K562 (cell line): ENCODE data around the gene PHETA1. TPM values are rescaled to one million over a fixed set of nuclear protein-coding genes. Genes with fewer than 3 reads are reported as not detected.

ENCODE experiments used
- ATAC-seq: fragments of 200-7000 bp; cut with Tn5 transposase; 3 replicates; pipeline ENCODE4 v1.9.1; 2020; ENCODE audit warnings: moderate library complexity
- BruUV-seq: library from RNA; stranded (reverse); fragments of 400-500 nt; replicated peaks from 2 replicates; lab custom pipeline; 2021; lab: Mats Ljungman, UMichigan
- CTCF ChIA-PET: fragments of 300-600 bp; formaldehyde crosslinking; extraction: SDS; loops from one replicate; lab custom pipeline; 2021; ENCODE audit warnings: low intra/inter-chr PET ratio; lab: Yijun Ruan, JAX
- POLR2A ChIA-PET: fragments of 300-600, 350-650 bp; sonication (Branson Sonifier 250); formaldehyde crosslinking; extraction: SDS; loops from one replicate; lab custom pipeline; 2021; ENCODE audit warnings: antibody characterized with exemption, inconsistent platforms; lab: Yijun Ruan, JAX
- DNase-seq, 4 experiments: peaks; one replicate each; pipeline versions ENCODE4 v3.0.0 to v3.0.0-alpha.2; 2011 to 2018; ENCODE audit warnings: low spot score in 3 of 4, mixed read lengths in 3 of 4; ENCODE audit errors: extremely low read depth in 1 of 4
- FAIRE-seq: peaks from 2 replicates; lab custom pipeline; 2011; peaks lifted over from hg19 to GRCh38; lab: Jason Lieb, UNC
- H2AFZ ChIP-seq: 2 replicates; pipeline ENCODE4 v1.6.0; 2011; ENCODE audit warnings: low read depth, low read length, control low read depth, inconsistent platforms
- H3K27ac ChIP-seq: fragments of 200-600 bp; 3 replicates; pipeline ENCODE4 v1.8.0; 2011; ENCODE audit warnings: low read depth, mild to moderate bottlenecking, control low read depth, inconsistent platforms, low read length, moderate library complexity, mixed read lengths; ENCODE audit errors: extremely low read depth
- H3K27me3 ChIP-seq, 2 experiments: fragments of 300-600 bp in 1 of 2; 2 replicates in 1 of 2; 3 replicates in 1 of 2; pipeline versions ENCODE4 v1.6.0 to v1.8.0; 2011; ENCODE audit warnings: inconsistent platforms in 2 of 2, low read length in 2 of 2, mild to moderate bottlenecking in 1 of 2, mixed read lengths in 1 of 2, moderate library complexity in 1 of 2; ENCODE audit not compliant: control insufficient read depth in 2 of 2, insufficient read depth in 2 of 2
- H3K36me3 ChIP-seq: fragments of 300-600 bp; 3 replicates; pipeline ENCODE4 v1.8.0; 2011; ENCODE audit warnings: mild to moderate bottlenecking, low read length, inconsistent platforms; ENCODE audit not compliant: control insufficient read depth, insufficient read depth
- H3K4me1 ChIP-seq, 2 experiments: fragments of 200-600 bp in 1 of 2; replicated peaks in 1 of 2; 2 replicates in 1 of 2; 3 replicates in 1 of 2; pipeline versions ENCODE4 v1.5.1 to v1.8.0; 2011; ENCODE audit warnings: inconsistent platforms in 2 of 2, low read length in 2 of 2, mild to moderate bottlenecking in 1 of 2, mixed read lengths in 1 of 2, moderate library complexity in 1 of 2; ENCODE audit not compliant: control insufficient read depth in 2 of 2, insufficient read depth in 2 of 2
- H3K4me2 ChIP-seq: 2 replicates; pipeline ENCODE4 v1.6.1; 2011; ENCODE audit warnings: low read length, control low read depth, inconsistent platforms, mixed read lengths; ENCODE audit not compliant: insufficient read depth
- H3K4me3 ChIP-seq: fragments of 200-600 bp; sonication (generic), shearing (Covaris generic); 2 replicates; pipeline ENCODE4 v1.5.1; 2016; ENCODE audit warnings: control low read depth, inconsistent platforms
- H3K79me2 ChIP-seq: fragments of 200-600 bp; 3 replicates; pipeline ENCODE4 v1.8.0; 2011; ENCODE audit warnings: low read length, inconsistent platforms; ENCODE audit not compliant: control insufficient read depth, insufficient read depth
- H3K9ac ChIP-seq, 2 experiments: 2 replicates each; pipeline versions ENCODE4 v1.6.0 to v1.6.1; 2011; ENCODE audit warnings: low read depth in 2 of 2, low read length in 2 of 2, control low read depth in 1 of 2, inconsistent platforms in 1 of 2, mild to moderate bottlenecking in 1 of 2, mixed read lengths in 1 of 2; ENCODE audit not compliant: insufficient read depth in 1 of 2
- H3K9me1 ChIP-seq: one replicate; pipeline ENCODE4 v1.6.0; 2011; ENCODE audit warnings: inconsistent platforms, mild to moderate bottlenecking, low read length, moderate library complexity; ENCODE audit not compliant: control insufficient read depth, insufficient read depth
- H3K9me3 ChIP-seq: replicated peaks from 2 replicates; pipeline ENCODE4 v1.5.1; 2011; ENCODE audit warnings: low read depth, low read length, inconsistent platforms; ENCODE audit not compliant: control insufficient read depth, insufficient read depth
- H4K20me1 ChIP-seq: replicated peaks from 2 replicates; pipeline ENCODE4 v1.6.1; 2011; ENCODE audit warnings: low read length, inconsistent platforms, mixed read lengths; ENCODE audit not compliant: control insufficient read depth, insufficient read depth
- CREB3L1 ChIP-seq: fragments of 450-650 bp; IDR thresholded peaks from 2 replicates; pipeline ENCODE4 v1.6.1; 2014; ENCODE audit warnings: low read depth, mild to moderate bottlenecking, moderate library complexity, borderline replicate concordance
- HDAC3 ChIP-seq: fragments of 450-650 bp; IDR thresholded peaks from 2 replicates; pipeline ENCODE4 v1.6.1; 2018; ENCODE audit warnings: borderline replicate concordance, mild to moderate bottlenecking, moderate library complexity; ENCODE audit not compliant: partially characterized antibody
- IFI16 ChIP-seq: fragments of 250-450 bp; sonication (Bioruptor Pico); IDR thresholded peaks from 2 replicates; pipeline ENCODE4 v2.1.2; 2022; ENCODE audit warnings: mild to moderate bottlenecking, inconsistent platforms
- POLR2A ChIP-seq: fragments of 450-650 bp; conservative IDR thresholded peaks from 2 replicates; pipeline ENCODE4 v1.6.1; 2016
- PPARD ChIP-seq: fragments of 250-450 bp; sonication (Bioruptor Pico); IDR thresholded peaks from 2 replicates; pipeline ENCODE4 v1.8.0; 2022; ENCODE audit warnings: inconsistent platforms, mild to moderate bottlenecking, moderate library complexity
- PYGO2 ChIP-seq: fragments of 450-650 bp; IDR thresholded peaks from 2 replicates; pipeline ENCODE4 v1.6.1; 2016; ENCODE audit warnings: mild to moderate bottlenecking, missing genetic modification characterization, moderate library complexity, missing compliant biosample characterization
- SRSF1 ChIP-seq: fragments of 200-400 bp; formaldehyde crosslinking; IDR thresholded peaks from 2 replicates; pipeline ENCODE4 v1.6.1; 2017; ENCODE audit warnings: mild to moderate bottlenecking, low read depth, low read length, moderate library complexity
- TFAM ChIP-seq: fragments of 250-450 bp; sonication (Bioruptor Pico); conservative IDR thresholded peaks from 2 replicates; pipeline ENCODE4 v1.5.0; 2021; ENCODE audit warnings: mild to moderate bottlenecking, moderate library complexity
- WGBS: fragments of 100-300 bp; shearing (Covaris generic); methylation state at CpG from one replicate; pipeline ENCODE4 v1.1.6; 2016; ENCODE audit warnings: low coverage, mixed read lengths; ENCODE audit not compliant: insufficient coverage; ENCODE audit errors: missing lambda C conversion rate; 5-methylcytosine and 5-hydroxymethylcytosine counted together
- in situ Hi-C: fragments of 300-500 bp; cut with MboI; formaldehyde crosslinking; loops from 4 replicates; pipeline ENCODE4 v1.15.0; 2018; ENCODE audit warnings: inconsistent platforms, mixed read lengths
- intact Hi-C: fragments of 100-400 bp; cut with micrococcal nuclease; formaldehyde crosslinking; loops from 2 replicates; pipeline ENCODE4 v1.14.2; 2022
- polyA plus RNA-seq, 8 experiments: library from polyadenylated mRNA; depleted of rRNA in 4 of 8; stranded (reverse) in 5 of 8; unstranded in 3 of 8; fragments of >200 nt; fragmentation: Nextera tagmentation in 2 of 8; fragmentation: Illumina TruSeq in 1 of 8; extraction: Ambion mirVana in 2 of 8; extraction: Trizol in 1 of 8; gene quantifications; 2 replicates each; pipeline versions ENCODE4 v1.2.1 to v1.2.3, GENCODE V29; 2011 to 2014; ENCODE audit warnings: inconsistent platforms in 1 of 8, missing spikeins in 1 of 8
- total RNA-seq, 7 experiments: library from RNA; depleted of rRNA in 6 of 7; stranded (reverse); fragments of >200 nt in 6 of 7; fragmentation: Illumina TruSeq in 2 of 7; extraction: Trizol in 2 of 7; gene quantifications; 2 replicates each; pipeline versions ENCODE4 v1.2.1 to v1.2.3, GENCODE V29; 2011 to 2021; ENCODE audit warnings: low replicate concordance in 1 of 7

Gene PHETA1
- total and polyA plus RNA-seq, 9 of the 15 experiments (the other 6 are each of a cell fraction or from before 2014, with no cell fraction given): 0.03 to 12.4 (median 3.0) TPM

GRCh38 chr12:111395336-111396187 is 26.7 kb upstream of the PHETA1 start (continued):
- no peak for TF ChIP-seq IFI16 (CRISPR knock-in tag)

- H2AFZ ChIP-seq: no peak overlapping the region
- no peak overlapping the region; a peak in 1 of 4 replicates for H3K9ac ChIP-seq
- TF ChIP-seq PPARD (CRISPR knock-in tag) (no peak), POLR2A (no peak), HDAC3 (no peak), TFAM (CRISPR knock-in tag) (no peak), PYGO2 (no peak), SRSF1 (no peak), CREB3L1 (no peak)
- CTCF ChIA-PET: interaction anchor here (0.6 to 1.1 kb wide), 2 partner anchors 57 to 1608 kb away, joined by 3 read pairs; no protein-coding TSS in a partner anchor
- no TSS peak for BruUV-seq
- ATAC-seq (no peak), DNase-seq (no peak), FAIRE-seq (no peak)
- peaks cover 20 to 28% of the 10 kb centered on the region in 2 experiments; a peak in 4 of 5 replicates for H3K4me1 ChIP-seq
- in situ Hi-C loops: no loop called here
- no peaks in the 10 kb centered on the region for H3K79me2 ChIP-seq
- H3K27me3 ChIP-seq: no peaks in the 10 kb centered on the region
- H3K4me3 ChIP-seq: no peak overlapping the region
- intact Hi-C loops: no loop called here
- POLR2A ChIA-PET: no interaction called here
- 68% methylated on average over 8 of the region's 8 CpGs for WGBS
- H4K20me1 ChIP-seq: no peaks in the 10 kb centered on the region
- no peaks in the 10 kb centered on the region for H3K9me1 ChIP-seq
- H3K4me2 ChIP-seq: no peak overlapping the region
- no peaks in the 10 kb centered on the region for H3K9me3 ChIP-seq
- H3K36me3 ChIP-seq: no peaks in the 10 kb centered on the region
- no peak overlapping the region for H3K27ac ChIP-seq
These were observed 25.6 kb upstream of the PHETA1 start for GRCh38 chr12:111394480-111394879.
